Measurements from ENCODE around the gene C4orf50.

Gene C4orf50

DNA sequence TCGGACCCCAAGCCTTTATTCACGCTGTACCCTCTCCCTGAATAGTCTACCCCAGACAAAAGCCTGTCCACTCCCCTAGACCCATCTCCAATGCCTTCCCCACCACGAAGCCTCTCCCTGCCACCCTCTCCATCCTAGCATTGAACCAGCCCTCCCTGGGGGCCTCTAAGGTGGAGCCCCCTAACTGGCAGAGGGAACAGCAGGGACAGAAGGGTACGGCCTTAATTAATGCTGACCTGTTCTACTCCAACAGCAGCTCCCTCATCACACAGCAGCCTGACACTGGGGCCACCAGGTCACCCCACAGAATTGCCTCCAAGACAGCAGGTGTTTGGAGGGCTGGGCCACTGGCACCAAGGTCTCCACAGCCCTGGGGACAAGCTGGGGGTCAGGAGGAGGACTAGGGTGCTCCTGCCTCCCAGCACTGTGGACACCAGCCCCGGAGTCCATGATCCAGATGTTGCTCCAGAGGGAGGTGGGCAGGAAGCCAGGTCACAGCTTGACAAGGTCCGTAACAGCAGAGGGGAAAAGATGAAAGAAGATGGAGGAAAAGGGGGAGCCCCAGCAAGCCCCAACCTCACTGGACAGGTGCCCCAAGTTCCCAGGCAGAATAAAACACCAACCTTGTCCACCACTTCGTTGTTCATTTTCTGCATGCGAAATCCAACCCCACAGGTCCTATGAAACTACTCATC lies 129.1 kb downstream of the C4orf50 start:
- no peak for DNase-seq (ENCODE audit: low spot score)

DNA sequence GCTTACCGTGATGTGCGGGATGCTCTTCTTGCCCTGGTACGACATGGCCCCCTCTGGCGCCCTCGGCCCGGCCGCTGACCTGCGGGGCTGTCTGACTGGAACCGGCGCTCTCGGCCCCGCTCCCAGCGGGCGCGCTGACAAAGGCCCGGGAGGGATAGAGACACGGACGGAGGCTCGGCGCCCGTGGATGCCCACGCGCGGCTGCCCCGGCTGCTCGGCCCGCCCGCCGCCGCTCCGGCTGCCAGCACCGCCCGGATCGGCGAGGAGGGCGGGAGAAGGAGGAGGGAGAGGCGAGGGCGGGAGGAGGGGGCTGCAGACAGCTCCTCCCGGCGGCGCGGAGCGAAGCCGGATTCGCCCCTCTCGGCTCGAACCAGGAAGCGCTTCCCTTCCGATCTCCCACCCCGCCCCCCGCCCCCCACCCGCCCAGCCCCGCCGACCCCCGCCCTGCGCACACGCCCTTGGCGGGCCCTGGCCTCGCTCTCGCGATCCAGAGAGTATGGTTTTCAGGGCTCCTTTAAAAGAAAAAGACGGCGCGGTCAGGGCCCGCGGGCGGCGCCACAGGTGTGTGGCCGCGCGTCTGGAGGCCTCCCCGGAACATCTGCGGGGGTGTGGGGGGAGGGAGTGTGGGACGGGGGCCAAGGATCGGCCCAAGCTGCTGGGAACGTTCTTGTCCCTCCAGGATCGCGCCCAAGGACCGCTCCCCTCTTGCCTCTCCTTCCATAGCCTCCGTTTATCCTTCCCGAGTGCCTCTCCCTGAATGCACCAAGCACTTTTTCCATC lies 129.8 kb downstream of the C4orf50 start:
- peak; percentile 68 for DNase-seq (ENCODE audit: low spot score)

DNA sequence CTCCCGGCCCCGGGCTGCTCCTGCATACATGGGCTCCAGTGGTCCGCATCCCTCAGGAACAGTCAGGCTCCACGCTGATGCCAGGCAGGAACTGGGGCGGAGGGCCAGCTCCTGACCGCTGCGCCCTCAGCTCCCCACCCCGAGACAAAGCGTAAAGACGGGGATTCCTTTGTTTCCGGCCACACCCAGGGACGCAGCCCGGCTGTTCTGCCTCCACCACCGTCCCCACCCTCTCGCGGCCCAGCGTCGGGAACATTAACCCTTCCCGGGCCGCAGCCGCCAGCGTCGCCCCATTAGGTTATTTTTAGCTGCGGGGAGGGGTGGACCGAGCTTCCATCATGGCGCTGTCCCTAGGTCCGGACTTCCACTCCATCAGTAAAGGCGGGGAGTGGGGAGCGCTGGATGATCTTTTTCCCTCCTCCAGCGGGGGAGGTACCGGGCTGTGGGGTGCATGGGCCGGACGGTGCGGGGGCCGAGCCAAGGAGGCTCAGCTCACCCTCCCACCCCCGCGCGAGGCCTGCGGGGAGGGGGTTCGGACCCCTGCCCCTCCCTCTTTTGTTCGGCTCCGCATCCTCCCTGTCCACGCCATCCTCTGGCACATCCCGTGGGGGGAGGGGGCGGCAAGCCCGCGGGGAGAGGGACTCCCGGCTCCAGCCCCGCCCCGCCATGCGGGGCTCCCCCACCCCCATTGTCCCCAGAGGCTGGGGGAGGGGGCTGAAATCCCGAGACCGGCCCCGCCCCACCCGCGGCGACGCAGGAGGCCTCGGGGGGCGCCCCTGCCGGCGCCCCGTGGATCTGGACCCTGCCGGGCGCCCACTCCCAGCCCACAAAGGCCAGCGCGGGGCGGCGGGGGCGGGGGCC lies 130.6 kb downstream of the C4orf50 start:
- no peak for DNase-seq (ENCODE audit: low spot score)

DNA sequence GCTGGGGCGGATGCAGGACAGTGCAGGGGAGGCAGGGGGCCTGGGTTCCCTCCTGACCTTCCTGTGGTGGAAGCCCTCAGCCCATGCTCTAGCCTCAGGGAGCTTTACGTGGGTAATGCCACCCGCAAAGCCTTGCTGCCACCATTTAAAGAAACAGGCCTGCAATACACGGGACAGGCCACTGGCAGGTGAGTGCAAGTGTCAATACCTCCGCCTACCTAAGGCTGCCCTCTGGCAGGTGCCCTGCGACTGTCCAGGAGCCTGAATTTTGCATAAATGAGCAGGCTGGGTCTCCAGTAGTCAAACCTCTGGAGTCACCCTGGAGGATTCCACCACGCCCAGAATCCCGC lies 131.2 kb downstream of the C4orf50 start:
- DNase-seq (ENCODE audit: low spot score): no peak

DNA sequence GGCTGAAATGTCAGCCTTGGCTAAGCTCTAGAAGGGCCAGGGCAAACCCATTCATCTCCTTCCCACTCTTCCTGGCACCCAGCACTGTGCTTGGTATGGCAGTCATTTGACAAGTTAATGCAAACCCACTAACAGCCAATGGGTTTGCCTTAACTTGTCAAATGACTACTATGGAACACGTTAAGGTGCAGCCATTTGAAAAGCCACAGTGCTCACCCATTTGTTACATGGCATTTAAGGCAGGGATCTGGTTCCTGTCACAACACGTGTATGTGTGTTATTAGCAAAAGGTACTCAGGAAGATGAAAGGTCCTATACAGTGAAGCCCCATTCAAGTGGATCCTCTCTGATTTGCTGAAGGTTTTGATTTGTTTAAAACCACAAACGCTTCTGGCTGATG lies 132.5 kb downstream of the C4orf50 start:
- no peak for DNase-seq (ENCODE audit: low spot score)

DNA sequence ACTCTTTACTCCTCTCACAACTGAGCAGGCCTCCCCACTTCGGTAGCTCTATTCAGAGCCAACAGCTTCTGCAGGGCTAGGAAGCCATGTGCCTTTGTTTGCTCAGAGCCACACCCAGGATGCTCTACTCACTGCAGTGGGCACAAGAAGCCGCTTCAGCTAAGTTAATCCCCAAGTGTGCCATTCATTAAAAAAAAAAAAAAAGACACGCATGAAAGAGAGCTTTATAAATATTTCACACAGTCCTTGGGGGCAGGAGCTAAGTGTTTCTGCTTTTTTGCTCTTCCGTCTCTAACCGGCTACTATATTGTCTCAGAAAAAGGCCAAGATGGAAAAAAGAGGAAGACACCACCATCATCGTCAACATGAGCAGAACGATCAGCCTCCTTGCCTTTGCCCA lies 133.4 kb downstream of the C4orf50 start:
- no peak for DNase-seq (ENCODE audit: low spot score)

DNA sequence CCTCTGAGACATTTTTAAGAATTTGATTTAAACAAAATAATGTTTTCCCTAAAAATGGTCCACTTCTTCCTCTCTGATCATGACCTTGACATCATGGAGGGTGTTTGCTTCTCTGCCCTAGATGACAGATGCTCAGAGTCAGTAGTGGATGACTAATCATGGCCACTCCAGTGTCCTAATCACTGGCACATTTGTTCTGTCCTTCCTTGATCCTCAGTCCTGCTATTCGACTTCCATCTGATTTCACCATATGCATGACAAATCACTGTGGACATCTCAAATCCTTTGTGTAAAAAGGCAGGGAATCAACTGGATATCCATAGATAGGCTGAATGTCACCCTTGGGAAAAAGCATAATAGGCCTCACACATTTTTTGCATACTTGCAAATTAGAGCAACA lies 134.3 kb downstream of the C4orf50 start:
- no peak for DNase-seq (ENCODE audit: low spot score)

DNA sequence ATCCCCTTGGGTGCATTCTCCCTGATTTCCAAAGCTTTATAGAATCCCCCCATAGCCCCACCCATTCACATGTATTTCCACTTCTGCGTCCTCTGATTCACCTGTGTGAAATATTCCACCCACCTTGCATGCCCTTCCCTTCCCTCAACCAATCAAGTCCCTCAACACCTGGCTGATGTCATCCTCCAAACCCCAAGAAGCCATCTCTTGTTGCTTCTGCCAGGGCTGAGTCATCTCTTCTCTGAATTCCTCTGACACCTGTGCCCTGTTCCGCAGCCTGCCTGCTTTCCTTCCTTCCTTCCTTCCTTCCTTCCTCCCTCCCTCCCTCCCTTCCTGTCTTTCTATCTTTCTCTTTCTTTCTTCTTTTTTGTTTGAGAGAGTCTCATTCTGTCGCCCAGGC lies 135.3 kb downstream of the C4orf50 start:
- no peak for DNase-seq (ENCODE audit: low spot score)

DNA sequence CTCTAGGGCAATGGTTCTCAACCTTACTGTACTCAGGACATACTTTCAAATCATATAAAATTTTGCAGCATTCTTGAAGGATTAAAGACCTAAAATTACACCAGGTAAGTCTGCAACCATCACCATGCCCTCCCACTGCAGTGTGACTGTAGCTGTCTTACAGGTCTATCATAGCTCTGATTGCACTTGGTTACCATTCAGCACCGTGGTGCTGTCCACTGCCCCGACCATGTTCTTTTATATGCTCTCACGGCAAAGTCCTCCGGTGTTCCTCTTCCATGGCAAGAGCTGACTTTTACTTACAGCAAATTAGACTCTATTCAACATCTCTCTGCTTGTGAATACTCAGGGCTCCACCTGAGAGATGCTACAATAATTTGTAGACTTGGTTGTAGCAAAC lies 136.9 kb downstream of the C4orf50 start:
- no peak for DNase-seq (ENCODE audit: low spot score)

DNA sequence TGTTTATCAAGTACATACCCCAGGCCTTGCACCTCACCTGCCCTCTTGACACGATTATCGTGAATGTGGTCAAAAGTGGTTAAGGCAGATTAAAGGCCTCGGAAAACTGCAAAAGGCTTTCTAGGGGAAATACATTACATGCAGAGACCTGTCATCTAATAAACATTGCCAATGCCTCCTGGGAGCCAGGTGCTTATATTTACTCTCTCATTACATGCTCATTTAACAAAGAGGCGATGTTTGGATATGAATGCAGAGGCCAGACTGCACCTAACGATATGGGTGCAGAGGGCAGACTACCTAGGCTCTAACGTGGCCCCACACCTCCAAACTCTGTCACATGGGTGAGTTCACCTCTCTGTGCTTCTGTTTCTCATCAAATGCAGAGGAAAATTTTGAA lies 139.9 kb downstream of the C4orf50 start:
- DNase-seq (ENCODE audit: low spot score): no peak

DNA sequence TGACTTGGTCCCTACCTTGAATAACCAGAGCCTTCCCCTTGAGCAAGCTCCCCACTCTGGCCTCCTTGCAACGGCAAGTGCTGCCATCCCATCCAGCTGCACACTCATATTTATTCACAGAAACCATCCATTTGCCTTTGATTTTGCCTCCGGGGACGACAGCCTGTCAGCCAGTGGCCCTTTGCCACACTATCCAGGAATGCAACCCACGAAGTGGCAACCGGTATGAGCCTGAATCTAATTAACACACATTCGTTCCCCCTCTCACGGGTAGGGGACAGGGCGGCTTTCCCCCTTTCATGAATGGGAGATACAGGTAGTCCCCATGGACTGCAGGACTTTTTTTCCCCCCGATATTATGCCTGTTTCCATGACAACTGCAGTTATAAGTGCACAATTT lies 140.8 kb downstream of the C4orf50 start:
- DNase-seq (ENCODE audit: low spot score): no peak

DNA sequence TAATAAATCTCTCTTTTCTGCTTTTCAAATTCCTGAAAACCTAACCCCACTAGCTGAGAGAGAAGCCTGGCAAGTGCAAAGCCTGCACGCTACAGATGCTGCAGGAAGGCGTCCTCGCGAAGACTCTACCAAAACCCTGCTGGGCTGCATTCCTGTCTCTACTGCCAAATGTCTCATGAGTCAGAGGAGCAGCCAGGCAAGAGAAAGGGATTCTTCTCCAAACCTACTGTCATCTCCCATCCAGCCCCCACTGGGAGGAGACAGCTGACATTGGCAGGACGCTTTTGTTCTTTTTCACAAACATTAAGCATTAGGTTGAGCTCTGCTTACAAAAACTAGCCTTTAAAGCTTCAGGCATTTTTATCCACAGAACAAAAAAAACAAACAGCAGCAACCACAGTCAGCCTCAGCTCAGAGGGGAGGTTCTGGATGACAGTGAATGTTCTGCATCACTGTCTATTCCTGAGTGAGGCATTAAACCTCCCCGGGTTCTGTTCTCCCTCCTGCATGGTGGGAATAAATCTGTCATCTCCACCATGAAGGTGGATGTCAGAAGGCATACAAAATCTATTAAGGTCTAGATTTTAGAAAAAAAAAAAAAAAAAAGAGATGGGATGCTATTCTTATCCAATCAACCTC lies 143.3 kb downstream of the C4orf50 start:
- DNase-seq (ENCODE audit: low spot score): peak; percentile 78

DNA sequence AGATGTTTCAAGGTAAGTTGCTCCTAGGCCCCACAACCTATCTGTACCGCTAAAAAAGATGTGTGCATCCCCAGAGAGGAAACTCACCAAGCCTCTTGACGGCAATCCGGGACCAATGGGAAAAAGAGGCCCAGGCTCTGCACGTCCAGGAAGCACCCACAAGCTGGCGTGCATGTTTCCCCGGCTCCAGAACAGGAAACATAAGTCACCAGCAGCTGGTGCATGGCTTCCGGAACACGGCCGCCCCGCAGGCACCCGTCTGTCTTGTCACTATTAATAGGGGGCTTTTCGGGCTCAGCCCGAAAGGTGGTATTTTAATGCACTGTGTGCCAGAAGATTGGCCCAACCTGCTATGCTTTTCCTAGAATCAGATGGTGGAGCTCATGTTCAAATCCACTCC lies 147.5 kb downstream of the C4orf50 start:
- no peak for DNase-seq (ENCODE audit: low spot score)

DNA sequence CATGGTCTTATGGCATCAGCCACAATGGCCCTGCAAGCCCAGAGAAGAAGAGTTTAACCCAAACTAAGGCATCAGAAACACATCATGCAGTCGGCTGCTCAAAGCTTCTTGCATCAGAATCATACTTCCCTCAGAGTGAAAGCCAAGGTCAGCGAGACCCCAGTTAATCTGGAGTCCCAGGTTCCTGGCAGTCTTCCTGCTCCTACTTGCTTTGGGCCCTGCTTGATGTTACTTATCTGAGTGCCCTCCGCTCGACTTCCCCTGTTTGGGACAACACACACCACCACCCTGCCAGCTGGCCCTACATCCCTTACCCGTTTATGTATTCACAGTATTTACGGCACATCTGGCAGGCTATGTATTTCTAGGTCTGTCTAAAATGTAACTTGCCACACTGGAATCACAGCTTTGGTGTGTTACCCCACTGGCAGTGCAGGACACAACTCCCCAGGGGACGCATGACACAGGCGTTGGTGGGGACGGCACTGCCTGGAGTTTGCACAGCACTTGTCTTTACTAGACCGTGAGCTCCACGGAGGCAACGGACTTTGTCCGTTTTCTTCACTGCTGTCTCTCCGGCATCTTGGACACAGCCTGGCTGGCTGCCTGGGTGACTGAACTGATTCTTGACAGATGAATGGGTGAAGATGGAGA lies 148.1 kb downstream of the C4orf50 start:
- DNase-seq (ENCODE audit: low spot score): no peak

DNA sequence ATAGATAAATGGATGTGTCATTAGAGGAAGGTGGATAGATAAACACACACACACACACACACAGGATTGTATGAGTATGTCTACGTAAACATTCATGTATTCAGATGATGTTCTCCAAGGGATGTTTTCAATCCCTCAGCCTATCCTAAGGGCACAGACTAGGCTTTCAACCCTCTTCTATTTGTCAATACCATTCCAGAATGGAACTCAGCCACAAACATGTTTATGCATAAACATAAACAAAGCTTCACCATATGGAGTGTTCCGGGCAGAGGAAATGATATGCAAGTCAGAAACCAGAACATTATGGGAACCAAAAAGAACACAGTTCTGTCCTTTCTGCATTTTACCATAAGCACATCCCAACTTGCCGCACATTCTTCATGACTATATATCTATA lies 150.4 kb downstream of the C4orf50 start:
- DNase-seq (ENCODE audit: low spot score): no peak

DNA sequence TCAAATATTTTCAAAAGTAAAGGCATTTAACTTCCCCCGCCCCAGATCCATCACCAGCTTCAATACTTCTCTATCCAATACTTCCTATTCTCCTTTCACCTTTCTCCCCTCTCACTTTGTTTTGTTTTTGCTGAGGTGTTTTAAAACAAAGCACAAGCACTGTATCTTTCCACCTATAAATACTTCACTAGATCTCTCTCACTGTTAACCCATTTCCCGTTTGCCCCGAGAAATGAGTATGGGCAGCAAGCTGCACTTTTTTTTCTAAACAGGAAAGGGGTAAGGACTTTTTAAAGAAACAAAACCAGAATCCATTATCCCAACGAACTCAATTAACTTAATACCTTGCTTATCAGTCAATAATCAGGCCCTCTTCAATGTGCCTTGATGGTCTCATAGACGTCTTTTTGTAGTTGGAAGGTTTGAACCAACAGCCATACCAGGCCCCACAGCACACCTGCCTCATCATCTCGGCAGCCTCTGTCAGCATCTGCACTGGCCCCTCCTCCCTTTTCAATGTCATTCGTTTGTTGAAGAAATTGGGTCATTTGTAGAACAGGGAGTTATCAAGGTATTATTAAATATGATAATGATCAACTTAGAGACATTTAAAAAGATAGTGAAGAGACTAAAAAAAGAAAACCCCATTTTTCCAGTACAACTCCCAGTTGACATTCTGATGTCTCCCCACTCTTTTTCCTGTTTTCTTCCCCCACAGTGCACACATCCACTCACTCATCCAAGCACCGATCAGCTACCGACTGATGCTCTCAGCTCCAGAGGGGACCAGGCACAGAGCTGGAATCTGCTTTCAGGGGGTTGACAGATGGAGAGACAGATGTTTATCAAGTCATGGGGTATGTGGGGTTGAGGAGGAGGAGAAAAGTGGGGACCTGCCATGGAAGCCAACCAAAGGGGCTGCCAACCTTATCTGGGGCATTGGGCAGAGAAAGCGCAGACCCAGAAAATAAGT lies 151.1 kb downstream of the C4orf50 start:
- DNase-seq (ENCODE audit: low spot score): no peak

DNA sequence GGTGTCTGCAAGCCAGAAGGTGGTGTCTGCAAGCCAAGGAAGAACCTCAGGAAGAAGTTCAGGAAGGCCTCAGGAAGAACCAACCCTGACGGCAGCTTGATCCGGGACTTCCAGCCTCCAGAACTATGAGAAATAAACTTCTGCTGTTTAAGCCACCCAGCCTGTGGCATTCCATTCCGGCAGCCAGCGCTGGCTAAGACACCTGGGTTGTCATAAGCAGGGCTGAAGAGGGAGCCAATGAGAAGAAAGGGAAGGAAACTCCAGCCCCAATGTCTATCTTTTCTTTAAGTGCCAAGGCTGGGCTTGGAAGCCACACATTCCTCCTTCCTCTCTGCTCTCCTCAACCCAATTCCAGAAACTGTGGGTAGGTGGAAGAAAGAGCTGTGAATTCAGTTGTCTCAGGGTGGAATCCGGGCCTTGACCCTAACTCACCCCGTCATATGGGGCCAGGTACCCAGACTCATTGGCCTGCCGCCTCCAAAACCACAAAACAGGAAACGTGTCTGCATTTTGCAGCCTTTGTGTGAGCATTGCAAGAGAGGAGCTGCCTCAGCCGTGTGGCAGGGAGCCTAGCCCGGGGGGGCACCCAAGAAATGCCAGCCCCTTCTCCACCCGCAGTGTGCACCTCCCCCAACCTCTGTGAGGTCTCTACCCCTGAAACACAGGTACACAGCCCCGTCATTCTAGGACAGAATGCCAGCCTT lies 152.2 kb downstream of the C4orf50 start:
- DNase-seq (ENCODE audit: low spot score): no peak

DNA sequence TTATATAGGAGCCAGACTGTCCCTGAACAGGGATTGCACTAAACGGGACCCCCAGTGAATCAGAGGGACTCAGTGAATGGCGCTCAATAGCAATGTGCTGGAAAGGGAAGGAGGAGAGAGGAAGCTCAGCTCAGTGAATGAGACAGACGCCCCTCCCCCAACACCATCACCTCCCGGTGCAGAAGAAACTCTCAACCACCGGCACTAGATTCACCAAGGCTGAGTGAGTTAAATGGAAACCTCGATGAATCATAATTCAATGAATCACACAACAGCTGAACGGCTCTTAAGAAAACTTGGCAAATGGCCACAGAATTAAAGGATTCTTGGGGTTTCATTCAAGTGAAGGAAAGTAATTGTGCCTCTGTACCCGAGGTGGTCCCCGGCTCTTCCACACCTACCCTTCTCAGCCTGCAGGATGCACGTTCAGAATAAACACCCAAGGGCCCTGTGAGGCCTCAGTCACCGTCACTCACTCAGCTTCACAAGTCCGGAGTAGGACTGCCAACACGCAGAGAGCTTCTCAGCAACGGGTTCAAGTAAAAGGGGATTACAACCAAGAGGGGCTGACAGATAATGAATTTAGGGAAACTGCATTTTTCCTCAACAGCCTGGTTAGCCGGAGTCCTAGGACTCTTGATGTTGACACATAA lies 154.6 kb downstream of the C4orf50 start:
- no peak for DNase-seq (ENCODE audit: low spot score)

DNA sequence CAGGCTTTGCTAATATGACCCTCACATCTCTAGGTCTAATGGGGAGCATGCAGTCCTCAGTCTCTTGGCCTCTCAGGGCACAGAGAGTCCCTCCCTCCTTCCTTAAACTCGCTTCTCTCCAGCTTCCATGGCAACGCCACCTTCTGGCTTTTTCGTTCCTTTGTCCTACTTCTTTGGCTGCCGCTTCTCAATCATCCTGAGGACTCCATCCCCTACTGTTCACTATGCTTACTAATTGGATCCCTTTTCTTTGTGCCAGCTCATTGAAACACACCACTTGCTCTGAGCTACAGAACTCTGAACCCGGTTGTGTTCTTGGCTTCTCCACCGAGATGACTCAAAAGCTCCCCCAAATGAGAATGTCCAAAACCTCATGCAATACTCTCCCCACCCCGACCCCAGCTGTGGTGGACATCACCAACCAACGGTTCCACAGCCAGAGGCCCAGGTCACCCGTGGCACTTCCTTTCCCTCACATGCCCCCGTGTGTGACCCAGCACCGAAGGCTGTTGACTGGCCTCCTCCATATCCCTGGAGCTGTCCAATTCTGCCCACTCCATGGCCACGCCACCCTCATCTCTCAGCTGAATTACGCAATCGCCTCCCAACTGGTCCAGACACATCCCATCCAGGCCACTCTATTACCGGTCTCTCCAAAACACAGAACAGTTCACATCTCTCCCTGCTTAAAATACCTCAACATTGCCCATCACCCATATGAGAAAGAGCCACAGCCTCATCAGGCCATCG lies 160.0 kb downstream of the C4orf50 start:
- peak; percentile 77 for DNase-seq (ENCODE audit: low spot score)
